Measurements from ENCODE around the gene ERBB4.

DNA sequence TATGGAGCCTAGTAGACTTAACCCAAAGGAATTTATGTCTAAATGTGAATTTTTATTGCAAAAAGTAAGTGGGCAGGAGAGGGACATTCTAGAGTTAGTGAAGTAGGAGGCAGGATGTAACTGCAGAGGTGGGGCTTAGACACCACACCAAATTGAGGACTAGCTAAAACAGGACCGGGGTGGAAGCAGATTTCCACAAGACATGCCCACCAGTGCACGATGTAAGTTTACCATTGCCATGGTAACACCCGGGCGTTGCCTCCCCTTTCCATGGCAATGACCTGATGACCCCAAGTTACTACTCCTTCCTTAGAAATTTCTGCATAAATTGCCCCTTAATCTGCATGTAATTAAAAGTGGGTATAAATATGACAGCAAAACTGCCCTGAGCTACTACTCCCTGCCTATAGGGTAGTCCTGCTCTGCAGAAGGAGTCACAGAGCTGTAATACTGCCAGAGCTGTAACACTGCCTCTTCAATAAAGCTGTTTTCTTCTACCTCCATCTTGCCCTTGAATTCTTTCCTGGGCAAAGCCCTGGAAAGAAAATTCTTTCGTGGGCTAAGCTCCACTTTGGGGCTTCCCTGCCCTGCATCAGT lies 509.7 kb downstream of the ERBB4 start:
- no peak for TF ChIP-seq POLR2A (IDR thresholded peaks at IDR 0.05)
- TF ChIP-seq, protein P1, sequence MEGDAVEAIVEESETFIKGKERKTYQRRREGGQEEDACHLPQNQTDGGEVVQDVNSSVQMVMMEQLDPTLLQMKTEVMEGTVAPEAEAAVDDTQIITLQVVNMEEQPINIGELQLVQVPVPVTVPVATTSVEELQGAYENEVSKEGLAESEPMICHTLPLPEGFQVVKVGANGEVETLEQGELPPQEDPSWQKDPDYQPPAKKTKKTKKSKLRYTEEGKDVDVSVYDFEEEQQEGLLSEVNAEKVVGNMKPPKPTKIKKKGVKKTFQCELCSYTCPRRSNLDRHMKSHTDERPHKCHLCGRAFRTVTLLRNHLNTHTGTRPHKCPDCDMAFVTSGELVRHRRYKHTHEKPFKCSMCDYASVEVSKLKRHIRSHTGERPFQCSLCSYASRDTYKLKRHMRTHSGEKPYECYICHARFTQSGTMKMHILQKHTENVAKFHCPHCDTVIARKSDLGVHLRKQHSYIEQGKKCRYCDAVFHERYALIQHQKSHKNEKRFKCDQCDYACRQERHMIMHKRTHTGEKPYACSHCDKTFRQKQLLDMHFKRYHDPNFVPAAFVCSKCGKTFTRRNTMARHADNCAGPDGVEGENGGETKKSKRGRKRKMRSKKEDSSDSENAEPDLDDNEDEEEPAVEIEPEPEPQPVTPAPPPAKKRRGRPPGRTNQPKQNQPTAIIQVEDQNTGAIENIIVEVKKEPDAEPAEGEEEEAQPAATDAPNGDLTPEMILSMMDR (IDR thresholded peaks at IDR 0.05), result no peak

Measured in uterus (tissue), 2 donors.